Brain microvascular endothelial cell (primary cell): Measurements from ENCODE around the gene PSMD14.

Experiments
- DNase-seq: peaks from one replicate; pipeline ENCODE4 v3.0.0-alpha.2; 2020
- H3K27ac ChIP-seq: fragments of 250-450 bp; sonication (Bioruptor Pico); 2 replicates; pipeline ENCODE4 v1.5.1; 2020; ENCODE audit warnings: mild to moderate bottlenecking, moderate library complexity
- H3K27me3 ChIP-seq: fragments of 250-450 bp; sonication (Bioruptor Pico); replicated peaks from 2 replicates; pipeline ENCODE4 v1.5.1; 2020; ENCODE audit warnings: mild to moderate bottlenecking
- H3K36me3 ChIP-seq: fragments of 250-450 bp; sonication (Bioruptor Pico); replicated peaks from 2 replicates; pipeline ENCODE4 v1.5.1; 2020; ENCODE audit warnings: mild to moderate bottlenecking
- H3K4me3 ChIP-seq: 2 replicates; pipeline ENCODE4 v1.5.1; 2011; ENCODE audit warnings: low read depth, mild to moderate bottlenecking, control low read depth, low read length, moderate library complexity
- CTCF ChIP-seq: IDR thresholded peaks from 2 replicates; pipeline ENCODE4 v1.5.1; 2011; ENCODE audit warnings: low read depth, mild to moderate bottlenecking, moderate library complexity, low read length, control low read depth, inconsistent platforms; ENCODE audit errors: missing control alignments
- in situ Hi-C: cut with HindIII; loops from 2 replicates; pipeline ENCODE4 v1.10.0; 2017; ENCODE audit warnings: low sequenced_read_pairs, low pct_ligation_motif_present

Gene PSMD14

GRCh38 chr2:161312996-161313395 lies 4.8 kb downstream of the PSMD14 start:
- no peaks in the 10 kb centered on the region for H3K27me3 ChIP-seq
- TF ChIP-seq CTCF: no peak
- H3K4me3 ChIP-seq: no peak overlapping the region
- peaks cover 5% of the 10 kb centered on the region for H3K36me3 ChIP-seq
- no peak overlapping the region for H3K27ac ChIP-seq
- no peak for DNase-seq
- in situ Hi-C loops: no loop called here

GRCh38 chr2:161315380-161315779 lies 7.2 kb downstream of the PSMD14 start:
- peaks cover 5% of the 10 kb centered on the region for H3K36me3 ChIP-seq
- no peak overlapping the region for H3K4me3 ChIP-seq
- in situ Hi-C loops: no loop called here
- no peak for DNase-seq
- no peaks in the 10 kb centered on the region for H3K27me3 ChIP-seq
- no peak overlapping the region for H3K27ac ChIP-seq
- no peak for TF ChIP-seq CTCF

GRCh38 chr2:161316701-161317100 lies 8.5 kb downstream of the PSMD14 start:
- Histone ChIP-seq H3K36me3 (peaks cover 13% of the 10 kb centered on the region), H3K27ac (no peak overlapping the region), H3K27me3 (no peaks in the 10 kb centered on the region), H3K4me3 (no peak overlapping the region)
- in situ Hi-C loops: no loop called here
- TF ChIP-seq CTCF: no peak
- DNase-seq: no peak

GRCh38 chr2:161321944-161322648 lies 13.9 kb downstream of the PSMD14 start:
- Histone ChIP-seq H3K4me3 (no peak overlapping the region), H3K36me3 (peaks cover 17% of the 10 kb centered on the region), H3K27me3 (no peaks in the 10 kb centered on the region), H3K27ac (no peak overlapping the region)
- in situ Hi-C loops: no loop called here
- DNase-seq: no peak
- no peak for TF ChIP-seq CTCF

- TF ChIP-seq CTCF: no peak
- Histone ChIP-seq H3K27me3 (no peaks in the 10 kb centered on the region), H3K4me3 (no peak overlapping the region), H3K36me3 (peaks cover 14% of the 10 kb centered on the region), H3K27ac (no peak overlapping the region)
- in situ Hi-C loops: no loop called here
- no peak for DNase-seq
Measured at GRCh38 chr2:161324876-161325275, 16.7 kb downstream of the PSMD14 start.

GRCh38 chr2:161327582-161327981 lies 19.4 kb downstream of the PSMD14 start:
- in situ Hi-C loops: no loop called here
- no peak for TF ChIP-seq CTCF
- Histone ChIP-seq H3K4me3 (no peak overlapping the region), H3K27me3 (no peaks in the 10 kb centered on the region), H3K27ac (no peak overlapping the region), H3K36me3 (peaks cover 5% of the 10 kb centered on the region)
- DNase-seq: no peak
